Measurements from ENCODE around the gene PABPC1L. TPM values are rescaled to one million over a fixed set of nuclear protein-coding genes. Genes with fewer than 3 reads are reported as not detected.
A peak's percentile ranks its signal among the peaks of the same experiment; 100 is the strongest.

PABPC1L gene
- total RNA-seq, 4 donors from 2014 or later: 2.2 to 13.5 (median 3.2) TPM

- Histone ChIP-seq H3K27me3 (no peaks in the 10 kb centered on the region), H3K4me3 (no peak overlapping the region), H3K4me1 (peaks cover 0 to 31% (median 0%) of the 10 kb centered on the region in 3 donors), H3K27ac (no peak overlapping the region), H3K36me3 (peaks cover 0 to 38% of the 10 kb centered on the region in 2 donors), H3K9me3 (no peaks in the 10 kb centered on the region)
- no peak for ATAC-seq
- TF ChIP-seq POLR2AphosphoS5 (IDR thresholded peaks at IDR 0.05): no peak
- no peak for TF ChIP-seq POLR2A (IDR thresholded peaks at IDR 0.05)
- no peak for TF ChIP-seq EP300 (IDR thresholded peaks at IDR 0.05)
- TF ChIP-seq CTCF (IDR thresholded peaks at IDR 0.05): no peak
- 93 to 94% methylated on average over 2 to 8 of the region's 8 CpGs for WGBS, 2 donors (ENCODE audit: low coverage in 1 of 2)
These were observed 48.4 kb downstream of the PABPC1L start for GRCh38 chr20:44958276-44958675.

GRCh38 chr20:44959082-44959637, 49.3 kb downstream of the PABPC1L start:
- TF ChIP-seq EP300 (IDR thresholded peaks at IDR 0.05): no peak
- no peak for TF ChIP-seq POLR2AphosphoS5 (IDR thresholded peaks at IDR 0.05)
- TF ChIP-seq CTCF (IDR thresholded peaks at IDR 0.05): no peak
- no peak for TF ChIP-seq POLR2A (IDR thresholded peaks at IDR 0.05)
- ATAC-seq: no peak
- Histone ChIP-seq H3K36me3 (peaks cover 0 to 29% of the 10 kb centered on the region in 2 donors), H3K4me1 (peaks cover 0 to 31% (median 0%) of the 10 kb centered on the region in 3 donors), H3K27ac (peak overlapping the region in 3 of 4 donors; percentile 82 to 89 (median 85)), H3K9me3 (no peaks in the 10 kb centered on the region), H3K4me3 (peak overlapping the region; percentile 72 to 79), H3K27me3 (no peaks in the 10 kb centered on the region)
- WGBS, 2 donors (ENCODE audit: low coverage in 1 of 2): 10 to 21% methylated on average over 6 to 8 of the region's 8 CpGs

GRCh38 chr20:44959638-44960102, 49.8 kb downstream of the PABPC1L start:
- no peaks in the 10 kb centered on the region for H3K27me3 ChIP-seq
- no peak for ATAC-seq
- peaks cover 0 to 24% of the 10 kb centered on the region in 2 donors for H3K36me3 ChIP-seq
- H3K9me3 ChIP-seq: no peaks in the 10 kb centered on the region
- peak overlapping the region; percentile 72 to 79 for H3K4me3 ChIP-seq
- no peak for TF ChIP-seq POLR2A (IDR thresholded peaks at IDR 0.05)
- TF ChIP-seq CTCF (IDR thresholded peaks at IDR 0.05): no peak
- TF ChIP-seq POLR2AphosphoS5 (IDR thresholded peaks at IDR 0.05): no peak
- 5 to 6% methylated on average over 5 to 11 of the region's 13 CpGs for WGBS, 2 donors (ENCODE audit: low coverage in 1 of 2)
- H3K27ac ChIP-seq: peak overlapping the region; percentile 21 to 89 (median 84)
- H3K4me1 ChIP-seq: peaks cover 0 to 31% (median 0%) of the 10 kb centered on the region in 3 donors

- peak; percentile 62 to 63 for TF ChIP-seq POLR2A (IDR thresholded peaks at IDR 0.05)
- peak; percentile 72 for TF ChIP-seq POLR2AphosphoS5 (IDR thresholded peaks at IDR 0.05)
- peak in 1 of 4 experiments; percentile 32 for TF ChIP-seq CTCF (IDR thresholded peaks at IDR 0.05)
- no peak for TF ChIP-seq EP300 (IDR thresholded peaks at IDR 0.05)
- ATAC-seq: peak; percentile 97
- H3K36me3 ChIP-seq: peaks cover 0 to 18% of the 10 kb centered on the region in 2 donors
- peak within 1 kb of the TSS; percentile 72 to 79 for H3K4me3 ChIP-seq
- H3K4me1 ChIP-seq: peaks cover 0 to 32% (median 0%) of the 10 kb centered on the region in 3 donors
- H3K27me3 ChIP-seq: no peaks in the 10 kb centered on the region
- WGBS, 2 donors (ENCODE audit: low coverage in 1 of 2): 0% methylated on average over 8 to 10 of the region's 60 CpGs
- peak within 1 kb of the TSS; percentile 26 to 89 (median 84) for H3K27ac ChIP-seq
- H3K9me3 ChIP-seq: no peaks in the 10 kb centered on the region
These were observed 50.4 kb downstream of the PABPC1L start, which contains the start of gene TOMM34 for GRCh38 chr20:44960103-44960852. Gene TOMM34 (minus strand): TSS chr20:44960397. CDS start chr20:44960333, 64 bp downstream.
